ENCODE measurements around the gene SMCO4. TPM values are rescaled to one million over a fixed set of nuclear protein-coding genes. Genes with fewer than 3 reads are reported as not detected.
A peak's percentile ranks its signal among the peaks of the same experiment; 100 is the strongest.

Gene SMCO4
- total RNA-seq, 2 experiments from 2014 or later = 36.1 to 44.1 TPM

DNA sequence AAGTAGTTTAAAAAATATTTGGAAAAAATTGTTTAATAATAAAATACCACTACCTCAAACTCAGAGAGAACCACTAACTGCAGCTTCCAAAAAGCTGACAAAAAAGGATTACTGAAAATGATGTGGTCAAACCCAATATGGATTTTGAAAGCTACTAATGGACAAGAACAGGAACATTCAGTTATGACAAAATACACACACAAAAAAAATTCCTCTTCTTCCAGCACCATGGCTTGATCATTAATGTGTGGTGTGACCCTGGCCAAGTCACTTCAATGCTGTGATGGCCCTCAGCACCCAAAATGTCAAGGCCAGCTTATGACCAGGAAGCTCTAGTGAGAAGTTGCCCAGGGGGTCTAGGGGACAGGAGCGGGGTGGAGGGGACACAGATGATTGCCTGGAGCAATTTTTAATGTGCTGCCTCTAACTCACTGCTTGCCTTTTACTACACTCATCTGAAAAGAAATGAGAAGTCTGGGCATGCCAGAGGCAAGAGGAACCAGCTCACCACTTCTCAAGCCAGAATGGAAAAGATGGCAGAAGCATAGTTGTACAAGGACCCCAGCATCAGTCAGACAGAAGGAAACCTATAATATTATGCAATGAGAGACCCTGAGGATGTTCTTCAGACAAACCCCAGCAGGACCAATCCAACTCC, 2.2 kb downstream of the SMCO4 start:
- Histone ChIP-seq H3K36me3 (ENCODE audit: insufficient read depth, low read length) (no peaks in the 10 kb centered on the region), H3K79me2 (ENCODE audit: insufficient read depth, low read depth, low read length) (peaks cover 18% of the 10 kb centered on the region; the same call in 1 of the 2 replicates), H3K9me3 (ENCODE audit: low read length) (no peaks in the 10 kb centered on the region), H3K4me2 (ENCODE audit: low read length) (peak overlapping the region; percentile 70), H4K20me1 (ENCODE audit: insufficient read depth, low read length) (no peaks in the 10 kb centered on the region), H3K9me2 (ENCODE audit: insufficient read depth, low read length) (no peaks in the 10 kb centered on the region), H3K4me3 (ENCODE audit: low read depth, low read length, poor library complexity, severe bottlenecking) (no peak overlapping the region), H2AFZ (ENCODE audit: low read length) (no peak overlapping the region), H3K27ac (ENCODE audit: low read depth, low read length, poor library complexity, severe bottlenecking) (no peak overlapping the region), H3K4me1 (ENCODE audit: insufficient read depth, low read length, poor library complexity, severe bottlenecking) (peaks cover 43% of the 10 kb centered on the region)
- no peak for DNase-seq (ENCODE audit: low spot score)
- CTCF ChIA-PET (ENCODE audit: unreplicated experiment) = interaction anchor here (1.5 to 1.7 kb wide), 2 partner anchors 14 to 20 kb away, joined by 4 read pairs; no protein-coding TSS in a partner anchor
- POLR2A ChIA-PET = interaction anchor here (0.5 to 3.0 kb wide), 11 partner anchors 8 to 180 kb away, joined by 3 to 24 read pairs (median 4); no protein-coding TSS in a partner anchor
- BruUV-seq (replicated peaks) = no TSS peak
- TF ChIP-seq EZH2phosphoT487 (IDR thresholded peaks at IDR 0.05; ENCODE audit: borderline replicate concordance, low read depth, low read length) = no peak
- TF ChIP-seq, protein P1, sequence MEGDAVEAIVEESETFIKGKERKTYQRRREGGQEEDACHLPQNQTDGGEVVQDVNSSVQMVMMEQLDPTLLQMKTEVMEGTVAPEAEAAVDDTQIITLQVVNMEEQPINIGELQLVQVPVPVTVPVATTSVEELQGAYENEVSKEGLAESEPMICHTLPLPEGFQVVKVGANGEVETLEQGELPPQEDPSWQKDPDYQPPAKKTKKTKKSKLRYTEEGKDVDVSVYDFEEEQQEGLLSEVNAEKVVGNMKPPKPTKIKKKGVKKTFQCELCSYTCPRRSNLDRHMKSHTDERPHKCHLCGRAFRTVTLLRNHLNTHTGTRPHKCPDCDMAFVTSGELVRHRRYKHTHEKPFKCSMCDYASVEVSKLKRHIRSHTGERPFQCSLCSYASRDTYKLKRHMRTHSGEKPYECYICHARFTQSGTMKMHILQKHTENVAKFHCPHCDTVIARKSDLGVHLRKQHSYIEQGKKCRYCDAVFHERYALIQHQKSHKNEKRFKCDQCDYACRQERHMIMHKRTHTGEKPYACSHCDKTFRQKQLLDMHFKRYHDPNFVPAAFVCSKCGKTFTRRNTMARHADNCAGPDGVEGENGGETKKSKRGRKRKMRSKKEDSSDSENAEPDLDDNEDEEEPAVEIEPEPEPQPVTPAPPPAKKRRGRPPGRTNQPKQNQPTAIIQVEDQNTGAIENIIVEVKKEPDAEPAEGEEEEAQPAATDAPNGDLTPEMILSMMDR (conservative IDR thresholded peaks at IDR 0.05; ENCODE audit: low read length) = no peak
- intact Hi-C loops (cut with micrococcal nuclease; ENCODE audit: unreplicated experiment) = loop anchor here (5.0 kb wide), 2 partner anchors 121 to 201 kb away; partner anchors contain the start of genes C11orf54, CEP295 and TAF1D

GRCh38 chr11:93540337-93540736, 2.9 kb downstream of the SMCO4 start:
- Histone ChIP-seq H3K79me2 (ENCODE audit: insufficient read depth, low read depth, low read length) (peaks cover 19% of the 10 kb centered on the region; the same call in 1 of the 2 replicates), H3K9me2 (ENCODE audit: insufficient read depth, low read length) (no peaks in the 10 kb centered on the region), H3K4me1 (ENCODE audit: insufficient read depth, low read length, poor library complexity, severe bottlenecking) (peaks cover 49% of the 10 kb centered on the region), H3K4me3 (ENCODE audit: low read depth, low read length, poor library complexity, severe bottlenecking) (no peak overlapping the region), H3K9me3 (ENCODE audit: low read length) (no peaks in the 10 kb centered on the region), H3K36me3 (ENCODE audit: insufficient read depth, low read length) (no peaks in the 10 kb centered on the region; the same call in 1 of the 2 replicates), H2AFZ (ENCODE audit: low read length) (no peak overlapping the region), H3K27ac (ENCODE audit: low read depth, low read length, poor library complexity, severe bottlenecking) (no peak overlapping the region), H3K4me2 (ENCODE audit: low read length) (no peak overlapping the region), H4K20me1 (ENCODE audit: insufficient read depth, low read length) (no peaks in the 10 kb centered on the region)
- POLR2A ChIA-PET = interaction anchor here (0.6 to 3.0 kb wide), 5 partner anchors 10 to 201 kb away, joined by 3 to 24 read pairs (median 5); no protein-coding TSS in a partner anchor
- DNase-seq (ENCODE audit: low spot score) = no peak
- intact Hi-C loops (cut with micrococcal nuclease; ENCODE audit: unreplicated experiment) = loop anchor here (5.0 kb wide), 2 partner anchors 122 to 202 kb away; partner anchors contain the start of genes C11orf54, CEP295 and TAF1D
- TSS peak; percentile 46 for BruUV-seq (replicated peaks)
- CTCF ChIA-PET (ENCODE audit: unreplicated experiment) = interaction anchor here (1.5 kb wide), 1 partner anchor 13 kb away, joined by 4 read pairs; no protein-coding TSS in a partner anchor
- TF ChIP-seq, protein P1 (conservative IDR thresholded peaks at IDR 0.05; ENCODE audit: low read length) = no peak
- no peak for TF ChIP-seq EZH2phosphoT487 (IDR thresholded peaks at IDR 0.05; ENCODE audit: borderline replicate concordance, low read depth, low read length)
